NCI-H748 (cell line): ENCODE results near the gene HID1.
A peak's percentile ranks its signal among the peaks of the same experiment; 100 is the strongest.
"Not testable (repeated sequence)": the region's sequence is repeated elsewhere in the genome, so short reads cannot be mapped to it uniquely, and the experiment has no call there.

Experiments used
- DNase-seq: peaks from one replicate; lab custom pipeline; 2025; ENCODE audit not compliant: unreplicated experiment; lab: John Stamatoyannopoulos, UW

Gene HID1

DNA sequence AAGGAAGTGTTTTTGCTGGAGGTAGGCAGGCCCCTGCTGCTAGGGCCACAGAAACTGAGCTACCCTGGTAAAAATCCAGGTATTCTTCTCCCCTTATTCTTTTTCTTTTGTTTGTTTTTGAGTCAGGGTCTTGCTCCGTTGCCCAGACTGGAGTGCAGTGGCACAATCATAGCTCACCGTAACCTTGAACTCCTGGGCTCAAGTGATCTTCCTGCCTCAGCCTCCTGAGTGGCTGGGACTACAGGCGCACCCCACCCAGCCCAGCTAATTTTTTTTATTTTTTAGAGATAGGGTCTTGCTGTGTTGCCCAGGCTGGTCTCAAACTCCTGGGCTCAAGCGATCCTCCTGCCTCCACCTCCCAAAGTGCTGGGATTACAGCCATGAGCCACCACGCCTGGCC is 3.1 kb downstream of the HID1 start:
- not testable (repeated sequence) for DNase-seq

DNA sequence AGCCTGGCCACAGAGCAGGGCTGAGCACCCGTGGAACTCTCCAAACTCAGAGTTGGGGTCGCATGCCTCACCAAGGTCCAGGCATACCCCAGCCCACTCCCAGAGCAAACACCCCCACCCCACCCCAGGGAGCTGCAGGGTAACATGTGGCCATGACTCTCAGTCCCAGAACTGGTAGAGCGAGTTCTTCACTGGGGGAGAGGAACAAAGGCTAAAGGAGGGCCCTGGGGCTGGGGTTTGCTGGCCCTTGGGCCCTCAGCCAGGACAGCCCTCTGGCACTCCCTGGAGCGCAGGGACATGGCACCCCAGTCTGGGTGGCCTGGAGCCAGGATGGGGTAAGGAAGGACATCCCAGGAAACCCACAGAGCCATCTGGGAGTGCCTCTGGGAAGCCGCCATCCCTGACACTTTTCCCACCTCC is 4.2 kb downstream of the HID1 start:
- DNase-seq: no peak

GRCh38 chr17:74964988-74965622 is 7.5 kb downstream of the HID1 start:
- no peak for DNase-seq

- no peak for DNase-seq
Observed at GRCh38 chr17:74964246-74964761, 8.3 kb downstream of the HID1 start.

DNA sequence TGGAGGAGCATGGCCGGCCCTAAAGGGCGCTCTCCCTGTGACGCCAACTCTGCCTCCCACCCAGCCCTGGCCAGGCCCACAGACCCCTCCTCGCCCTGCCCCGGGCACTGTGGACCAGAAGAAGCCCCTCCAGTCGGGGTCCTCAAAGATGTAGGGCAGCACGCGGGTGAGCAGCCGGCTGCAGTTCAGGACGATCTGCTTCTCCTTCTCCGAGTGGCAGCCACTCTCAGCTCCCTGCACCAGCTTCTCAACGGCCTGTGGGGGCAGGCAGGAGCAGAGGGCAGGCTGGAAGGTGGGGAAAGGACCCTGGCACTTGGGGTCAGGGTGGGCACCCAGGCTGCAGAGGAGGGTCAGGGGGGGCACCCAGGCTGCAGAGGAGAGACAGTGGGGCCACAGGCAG is 8.9 kb downstream of the HID1 start:
- DNase-seq: no peak

GRCh38 chr17:74962622-74963394 is 9.8 kb downstream of the HID1 start:
- no peak for DNase-seq

GRCh38 chr17:74961657-74962350 is 10.8 kb downstream of the HID1 start:
- DNase-seq: peak; percentile 76

DNA sequence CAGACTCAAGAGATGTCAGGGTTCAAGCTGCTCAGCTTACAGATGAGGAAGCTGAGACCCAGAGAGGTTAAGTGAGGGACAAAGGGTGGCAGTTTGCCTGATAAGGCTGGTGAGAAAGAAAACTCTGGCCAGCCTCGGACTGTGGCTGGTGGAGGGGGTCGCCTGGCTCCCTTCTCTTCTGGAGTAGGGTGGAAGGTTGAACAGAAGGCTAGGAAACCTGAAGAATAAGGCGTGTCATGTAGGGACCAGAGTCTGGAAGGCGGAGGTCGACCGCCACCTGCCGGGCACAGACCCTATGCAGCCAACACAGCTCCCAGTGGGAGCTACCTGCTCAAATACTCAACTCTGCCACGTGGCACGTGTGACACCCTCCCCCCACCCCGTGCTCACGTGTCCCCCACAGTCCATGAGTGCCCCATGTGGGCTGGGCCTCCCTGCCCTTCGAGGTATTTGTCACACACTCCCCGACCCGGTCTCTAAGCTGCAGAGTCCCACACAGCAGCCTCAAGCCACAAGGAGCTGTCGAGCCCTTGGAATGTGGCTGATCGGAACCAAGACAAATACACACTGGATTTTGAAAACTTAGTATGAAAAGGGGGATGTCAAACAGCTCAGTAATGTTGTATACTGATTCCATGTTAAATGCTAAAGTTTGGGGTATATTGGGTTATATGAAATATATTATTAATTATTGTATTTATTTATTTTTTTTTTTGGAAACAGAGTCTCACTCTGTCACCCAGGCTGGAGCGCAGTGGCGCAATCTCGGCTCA is 11.8 kb downstream of the HID1 start:
- DNase-seq: no peak

GRCh38 chr17:74959826-74960515 is 12.6 kb downstream of the HID1 start:
- no peak for DNase-seq

- peak; percentile 49 for DNase-seq
Observed at GRCh38 chr17:74957935-74958740, 14.4 kb downstream of the HID1 start.

DNA sequence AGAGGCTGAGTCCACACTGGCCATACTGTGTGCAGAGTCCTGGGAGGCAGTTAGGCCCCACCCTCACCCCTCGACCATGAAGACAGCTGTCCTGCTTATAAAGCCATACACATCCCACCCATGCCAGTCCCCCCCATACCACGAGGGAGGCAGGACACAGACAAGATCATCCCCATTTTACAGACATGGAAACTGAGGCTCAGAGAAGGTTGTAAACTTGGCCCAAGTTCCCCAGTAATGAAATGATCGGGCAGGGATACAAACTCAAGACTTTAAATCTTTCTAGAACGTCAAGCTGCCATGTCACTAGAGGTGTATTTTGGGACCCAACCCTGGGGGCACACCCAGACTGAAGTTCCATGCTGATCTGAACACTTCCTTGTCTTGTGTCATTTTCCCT is 16.5 kb downstream of the HID1 start:
- no peak for DNase-seq

DNA sequence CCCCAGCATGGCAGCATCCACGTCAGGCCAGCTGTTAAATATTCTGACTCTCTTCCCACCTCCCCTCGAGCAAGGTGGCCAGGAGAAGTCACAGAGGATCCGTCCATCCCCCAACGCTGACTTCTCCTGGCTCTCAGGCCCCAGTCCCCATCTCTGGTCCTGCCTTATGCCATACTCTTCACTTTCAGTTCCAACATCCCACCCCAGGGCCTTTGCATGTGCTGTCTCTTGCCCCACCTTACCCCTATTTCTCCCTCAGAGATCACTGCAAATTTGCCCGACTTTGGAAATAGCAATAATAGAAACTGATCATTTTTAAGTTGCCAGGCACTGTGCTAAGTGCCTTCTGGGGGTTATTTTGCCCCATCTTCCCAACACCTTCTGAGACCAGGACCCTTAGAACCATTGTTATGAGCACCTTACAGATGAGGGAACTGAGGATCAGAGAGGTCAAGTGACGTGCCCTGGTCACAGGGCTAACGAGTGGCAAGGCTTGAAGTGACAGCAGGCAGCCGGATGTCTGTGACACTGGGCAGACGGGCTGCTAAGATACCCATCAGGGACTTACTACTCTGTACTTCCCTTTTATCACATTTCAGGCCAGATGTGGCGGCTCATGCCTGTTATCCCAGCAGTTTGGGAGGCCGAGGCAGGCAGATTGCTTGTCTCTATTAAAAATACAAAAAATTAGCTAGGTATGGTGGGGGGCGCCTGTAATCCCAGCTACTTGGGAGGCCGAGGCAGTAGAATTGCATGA is 17.7 kb downstream of the HID1 start:
- no peak for DNase-seq

GRCh38 chr17:74954115-74954514 is 18.4 kb downstream of the HID1 start:
- no peak for DNase-seq

- DNase-seq: no peak
Observed at GRCh38 chr17:74953134-74953687, 19.3 kb downstream of the HID1 start.

- no peak for DNase-seq
Observed at GRCh38 chr17:74952431-74953133, 20.0 kb downstream of the HID1 start.

GRCh38 chr17:74951680-74952421 is 20.7 kb downstream of the HID1 start:
- no peak for DNase-seq

GRCh38 chr17:74951065-74951464 is 21.5 kb downstream of the HID1 start:
- no peak for DNase-seq
